ENCODE data around the gene MCCC1. TPM values are rescaled to one million over a fixed set of nuclear protein-coding genes. Genes with fewer than 3 reads are reported as not detected.

The MCCC1 gene
- total RNA-seq, 2 experiments from 2014 or later, result 24.0 to 25.1 TPM

DNA sequence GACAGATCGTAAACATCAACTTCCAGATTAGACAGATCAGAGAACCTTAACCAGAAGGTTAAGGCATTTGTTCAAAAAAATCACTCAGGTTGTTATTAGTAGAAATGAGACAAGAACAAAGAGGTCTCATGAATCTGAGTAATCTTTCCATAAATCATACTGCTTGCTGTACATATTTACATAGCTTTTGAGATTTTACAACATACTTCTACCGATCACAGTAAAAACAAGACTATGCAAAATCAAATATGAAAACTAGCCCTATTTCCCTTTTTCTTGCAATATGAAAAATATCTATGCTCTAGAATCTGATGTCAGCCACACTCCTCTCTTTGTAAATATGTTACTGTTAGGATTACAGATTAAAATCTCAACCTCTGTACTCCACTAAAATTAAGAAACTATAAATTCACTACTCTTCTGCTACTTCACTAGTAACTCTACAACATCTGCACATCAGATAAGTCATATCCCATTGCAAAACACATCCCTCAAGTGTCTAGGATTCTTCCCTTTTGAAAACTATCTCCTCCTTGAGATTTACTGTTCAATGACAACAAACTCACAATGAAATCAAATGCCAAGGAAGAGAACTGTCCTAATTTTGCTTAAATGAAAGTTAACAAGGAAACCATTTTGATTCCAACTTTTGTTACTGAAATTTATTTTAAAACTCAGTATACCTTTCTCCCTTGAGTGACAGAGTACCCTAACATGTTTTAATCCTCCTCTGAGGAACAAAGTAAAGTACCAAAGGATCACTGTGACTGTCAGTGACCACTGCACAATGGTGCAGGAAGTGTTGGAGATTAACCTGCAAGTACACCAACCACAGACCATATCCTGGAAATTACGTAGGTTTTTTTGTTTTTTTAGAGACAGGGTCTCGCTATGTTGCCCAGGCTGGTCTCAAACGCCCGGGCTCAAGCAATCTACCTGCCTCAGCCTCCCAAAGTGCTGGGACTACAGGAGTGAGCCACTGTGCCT, 131.8 kb downstream of the MCCC1 start:
- Mint-ChIP-seq H3K4me1 (peaks cover 63% of the 10 kb centered on the region), H3K27me3 (no peaks in the 10 kb centered on the region), H3K27ac (peak overlapping the region; percentile 85), H3K36me3 (ENCODE audit: low read depth) (peaks cover 23% of the 10 kb centered on the region), H3K4me3 (peak overlapping the region; percentile 16), H3K9me3 (no peaks in the 10 kb centered on the region)
- DNase-seq, result peak; percentile 39
- CTCF ChIA-PET, result interaction anchor here (1.4 kb wide), 1 partner anchor 15 kb away, joined by 4 read pairs; no protein-coding TSS in a partner anchor
- POLR2A ChIA-PET, result no interaction called here

DNA sequence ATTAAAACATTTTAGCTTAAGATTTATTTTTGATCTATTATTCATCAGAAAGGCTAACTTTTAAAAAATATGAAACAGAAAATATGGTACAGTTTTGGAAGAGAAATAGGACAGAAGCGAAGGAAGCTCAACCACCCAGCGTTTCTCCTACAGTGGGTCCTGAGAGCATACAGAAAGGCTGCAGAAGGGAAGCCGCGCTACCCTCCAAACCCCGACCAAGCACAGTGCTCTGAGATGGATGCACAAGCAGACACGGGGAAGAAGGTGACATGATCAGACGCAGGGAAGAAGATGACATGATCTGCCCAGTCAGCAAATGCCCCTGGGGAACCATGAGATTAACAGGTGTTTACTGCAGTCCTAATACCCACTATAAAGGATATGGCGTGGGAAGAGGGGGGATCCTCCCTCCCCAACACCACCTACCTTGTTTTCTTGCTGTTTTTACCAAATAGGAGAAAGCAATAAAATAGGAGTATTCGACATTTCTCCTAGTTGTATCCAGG, 133.4 kb downstream of the MCCC1 start:
- Mint-ChIP-seq H3K27me3 (no peaks in the 10 kb centered on the region), H3K4me1 (peaks cover 59% of the 10 kb centered on the region), H3K4me3 (no peak overlapping the region), H3K27ac (peak overlapping the region; percentile 16), H3K9me3 (no peaks in the 10 kb centered on the region), H3K36me3 (ENCODE audit: low read depth) (peaks cover 19% of the 10 kb centered on the region)
- no peak for DNase-seq
- ChIA-PET CTCF (interaction anchor here (1.3 kb wide), 1 partner anchor 9 kb away, joined by 3 read pairs; no protein-coding TSS in a partner anchor), POLR2A (no interaction called here)

Other genes starting within 250 kb of the MCCC1 start
- gene DCUN1D1, start 119.0 kb downstream of the MCCC1 start, total RNA-seq, result 10 to 100 TPM; 54.0 to 54.8 TPM
- gene LAMP3, start 63.2 kb upstream of the MCCC1 start, total RNA-seq, result 10 to 100 TPM; 16.3 to 23.2 TPM
- gene B3GNT5, start 153.8 kb upstream of the MCCC1 start, total RNA-seq, result under 1 TPM; 0.67 to 0.71 TPM